ENCODE measurements around the gene SERPINA5. TPM values are rescaled to one million over a fixed set of nuclear protein-coding genes. Genes with fewer than 3 reads are reported as not detected.

Gene SERPINA5
- total and polyA plus RNA-seq, 2 donors (not counting 1 experiment from before 2014, with no cell fraction given): not detected

GRCh38 chr14:94561656-94562010 is 19.6 kb upstream of the SERPINA5 start:
- no peak overlapping the region for H3K4me3 Mint-ChIP-seq
- TF ChIP-seq EZH2 (IDR thresholded peaks at IDR 0.05; ENCODE audit: borderline replicate concordance, insufficient read depth, low read depth, low read length, poor library complexity, severe bottlenecking) (no peak), CTCF (IDR thresholded peaks at IDR 0.05) (no peak)
- CTCF ChIA-PET: no interaction called here
- no peaks in the 10 kb centered on the region for H3K79me2 ChIP-seq (ENCODE audit: control insufficient read depth, insufficient read depth, low read length)
- intact Hi-C loops (cut with micrococcal nuclease): no loop called here
- H3K36me3 ChIP-seq (replicated peaks in 1 of 2; ENCODE audit: control extremely low read depth in 1 of 2, control insufficient read depth in 1 of 2, extremely low read depth in 1 of 2, insufficient read depth in 2 of 2, low read length in 1 of 2): no peaks in the 10 kb centered on the region
- no peak overlapping the region for H3K4me3 ChIP-seq (ENCODE audit: control extremely low read depth in 1 of 5, extremely low read depth in 1 of 5, insufficient read depth in 1 of 5, low read depth in 2 of 5, low read length in 4 of 5)
- no peaks in the 10 kb centered on the region for H3K4me1 Mint-ChIP-seq
- H3K4me1 ChIP-seq (ENCODE audit: control insufficient read depth in 2 of 2, insufficient read depth in 2 of 2, low read length in 2 of 2): no peaks in the 10 kb centered on the region
- no peaks in the 10 kb centered on the region for H3K27me3 ChIP-seq (replicated peaks in 1 of 4; ENCODE audit: control extremely low read depth in 1 of 4, control insufficient read depth in 3 of 4, insufficient read depth in 4 of 4, low read length in 3 of 4)
- 70% methylated on average over 2 of the region's 7 CpGs for WGBS (ENCODE audit: insufficient coverage)
- H3K9ac ChIP-seq (ENCODE audit: low read length): no peak overlapping the region
- H2AFZ ChIP-seq (ENCODE audit: insufficient read depth, low read depth, low read length, poor library complexity, severe bottlenecking): no peak overlapping the region
- peaks cover 25% of the 10 kb centered on the region for H3K27me3 Mint-ChIP-seq
- no peak overlapping the region for H3K27ac ChIP-seq (ENCODE audit: low read length in 2 of 2)
- no peaks in the 10 kb centered on the region for H4K20me1 ChIP-seq (ENCODE audit: control insufficient read depth, insufficient read depth, low read length, poor library complexity, severe bottlenecking)
- POLR2A ChIA-PET: no interaction called here
- no peak overlapping the region for H3K27ac Mint-ChIP-seq
- H3K4me2 ChIP-seq (replicated peaks; ENCODE audit: low read depth, low read length, poor library complexity, severe bottlenecking): no peak overlapping the region
- DNase-seq (no peak), ATAC-seq (ENCODE audit: low read depth) (no peak)
- H3K9me3 Mint-ChIP-seq (ENCODE audit: insufficient read depth): peaks cover 2% of the 10 kb centered on the region
- H3K9me3 ChIP-seq (ENCODE audit: control extremely low read depth in 1 of 3, control insufficient read depth in 2 of 3, insufficient read depth in 1 of 3, low read length in 2 of 3): peaks cover 0 to 23% (median 0%) of the 10 kb centered on the region in 3 donors

- no peak for ATAC-seq (ENCODE audit: low read depth)
- Histone ChIP-seq H3K4me3 (ENCODE audit: control extremely low read depth in 1 of 5, extremely low read depth in 1 of 5, insufficient read depth in 1 of 5, low read depth in 2 of 5, low read length in 4 of 5) (no peak overlapping the region), H3K79me2 (ENCODE audit: control insufficient read depth, insufficient read depth, low read length) (no peaks in the 10 kb centered on the region), H3K9me3 (ENCODE audit: control extremely low read depth in 1 of 3, control insufficient read depth in 2 of 3, insufficient read depth in 1 of 3, low read length in 2 of 3) (peaks cover 0 to 21% (median 0%) of the 10 kb centered on the region in 3 donors), H3K27me3 (replicated peaks in 1 of 4; ENCODE audit: control extremely low read depth in 1 of 4, control insufficient read depth in 3 of 4, insufficient read depth in 4 of 4, low read length in 3 of 4) (no peaks in the 10 kb centered on the region), H4K20me1 (ENCODE audit: control insufficient read depth, insufficient read depth, low read length, poor library complexity, severe bottlenecking) (no peaks in the 10 kb centered on the region), H3K9ac (ENCODE audit: low read length) (no peak overlapping the region), H3K36me3 (replicated peaks in 1 of 2; ENCODE audit: control extremely low read depth in 1 of 2, control insufficient read depth in 1 of 2, extremely low read depth in 1 of 2, insufficient read depth in 2 of 2, low read length in 1 of 2) (no peaks in the 10 kb centered on the region), H2AFZ (ENCODE audit: insufficient read depth, low read depth, low read length, poor library complexity, severe bottlenecking) (no peak overlapping the region), H3K4me1 (ENCODE audit: control insufficient read depth in 2 of 2, insufficient read depth in 2 of 2, low read length in 2 of 2) (no peaks in the 10 kb centered on the region), H3K27ac (ENCODE audit: low read length in 2 of 2) (no peak overlapping the region), H3K4me2 (replicated peaks; ENCODE audit: low read depth, low read length, poor library complexity, severe bottlenecking) (no peak overlapping the region)
- H3K4me3 Mint-ChIP-seq: no peak overlapping the region
- no peak overlapping the region for H3K27ac Mint-ChIP-seq
- WGBS (ENCODE audit: insufficient coverage): 80% methylated on average over 5 of the region's 5 CpGs
- ChIA-PET POLR2A (no interaction called here), CTCF (no interaction called here)
- H3K27me3 Mint-ChIP-seq: peaks cover 25% of the 10 kb centered on the region
- DNase-seq: no peak
- H3K9me3 Mint-ChIP-seq (ENCODE audit: insufficient read depth): peaks cover 2% of the 10 kb centered on the region
- intact Hi-C loops (cut with micrococcal nuclease): no loop called here
- no peaks in the 10 kb centered on the region for H3K4me1 Mint-ChIP-seq
- TF ChIP-seq EZH2 (IDR thresholded peaks at IDR 0.05; ENCODE audit: borderline replicate concordance, insufficient read depth, low read depth, low read length, poor library complexity, severe bottlenecking) (no peak), CTCF (IDR thresholded peaks at IDR 0.05) (no peak)
These were observed 19.2 kb upstream of the SERPINA5 start for GRCh38 chr14:94562022-94562421.
